ENCODE data around the gene NT5DC2.

NT5DC2 gene

DNA sequence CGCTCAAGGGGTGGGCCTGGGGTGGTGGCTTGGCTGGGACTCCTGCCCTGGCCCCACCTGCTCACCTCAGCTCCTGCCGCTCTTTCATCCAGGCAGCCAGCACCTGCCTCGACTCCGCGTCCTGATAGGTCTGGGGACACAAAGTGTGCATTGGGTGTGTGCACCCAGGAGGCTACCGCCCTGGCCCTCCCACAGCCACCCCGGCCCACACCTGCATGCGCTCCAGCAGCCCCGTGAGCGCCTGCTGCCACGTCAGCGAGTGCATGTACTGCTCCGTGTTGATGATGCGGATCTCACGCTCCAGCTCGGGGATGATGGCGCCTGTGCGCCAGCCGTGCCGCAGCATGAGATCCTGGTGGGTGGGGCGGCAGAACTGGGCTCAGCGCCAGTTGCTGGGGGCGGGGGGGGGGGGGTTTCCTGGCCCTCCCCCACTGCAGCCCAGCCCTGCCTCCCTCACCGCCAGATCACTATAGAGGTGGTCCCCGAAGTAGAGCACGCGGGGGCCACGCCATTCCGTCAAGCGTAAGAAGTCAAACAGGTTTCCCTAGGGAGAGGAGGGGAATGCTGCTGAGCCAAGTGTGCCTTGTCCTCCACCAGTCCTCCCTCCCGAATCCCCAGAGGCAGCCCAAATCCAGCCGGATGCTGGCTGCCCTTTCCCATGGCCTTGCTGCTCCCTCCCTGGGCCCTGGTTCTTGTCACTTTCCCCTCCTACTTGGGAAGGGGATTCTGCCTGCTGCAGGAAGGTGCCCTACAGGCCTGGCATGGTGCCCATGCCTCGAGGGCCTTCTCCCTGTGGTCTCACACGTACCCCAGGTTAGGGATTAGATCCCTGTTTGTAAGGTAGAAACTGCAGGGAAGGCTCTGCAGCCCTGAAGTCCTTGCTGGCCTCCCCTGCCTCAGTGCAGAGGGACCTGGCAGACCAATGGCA, 8.6 kb downstream of the NT5DC2 start:
- no peak for DNase-seq (ENCODE audit: low read depth)

DNA sequence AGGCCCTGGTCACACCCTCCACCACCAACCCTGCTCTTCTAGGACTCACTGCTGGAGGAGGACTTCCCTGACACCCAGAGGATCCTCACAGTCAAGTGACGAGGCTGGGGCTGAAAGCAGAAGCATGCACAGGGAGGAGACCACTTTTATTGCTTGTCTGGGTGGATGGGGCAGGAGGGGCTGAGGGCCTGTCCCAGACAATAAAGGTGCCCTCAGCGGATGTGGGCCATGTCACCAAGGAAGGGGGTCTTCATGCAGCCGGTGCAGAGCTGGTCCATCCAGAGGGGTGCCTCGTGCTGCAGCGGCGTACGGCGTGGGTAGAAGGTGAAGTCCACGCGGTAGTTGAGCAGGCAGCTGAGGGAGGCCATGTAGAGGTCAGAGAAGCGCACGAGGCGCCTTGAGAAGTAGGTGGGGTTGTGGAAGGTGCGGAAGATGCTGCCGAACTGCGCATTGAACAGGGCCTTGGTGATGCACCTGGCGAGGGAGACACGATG, 9.4 kb downstream of the NT5DC2 start:
- DNase-seq (ENCODE audit: low read depth), result no peak

DNA sequence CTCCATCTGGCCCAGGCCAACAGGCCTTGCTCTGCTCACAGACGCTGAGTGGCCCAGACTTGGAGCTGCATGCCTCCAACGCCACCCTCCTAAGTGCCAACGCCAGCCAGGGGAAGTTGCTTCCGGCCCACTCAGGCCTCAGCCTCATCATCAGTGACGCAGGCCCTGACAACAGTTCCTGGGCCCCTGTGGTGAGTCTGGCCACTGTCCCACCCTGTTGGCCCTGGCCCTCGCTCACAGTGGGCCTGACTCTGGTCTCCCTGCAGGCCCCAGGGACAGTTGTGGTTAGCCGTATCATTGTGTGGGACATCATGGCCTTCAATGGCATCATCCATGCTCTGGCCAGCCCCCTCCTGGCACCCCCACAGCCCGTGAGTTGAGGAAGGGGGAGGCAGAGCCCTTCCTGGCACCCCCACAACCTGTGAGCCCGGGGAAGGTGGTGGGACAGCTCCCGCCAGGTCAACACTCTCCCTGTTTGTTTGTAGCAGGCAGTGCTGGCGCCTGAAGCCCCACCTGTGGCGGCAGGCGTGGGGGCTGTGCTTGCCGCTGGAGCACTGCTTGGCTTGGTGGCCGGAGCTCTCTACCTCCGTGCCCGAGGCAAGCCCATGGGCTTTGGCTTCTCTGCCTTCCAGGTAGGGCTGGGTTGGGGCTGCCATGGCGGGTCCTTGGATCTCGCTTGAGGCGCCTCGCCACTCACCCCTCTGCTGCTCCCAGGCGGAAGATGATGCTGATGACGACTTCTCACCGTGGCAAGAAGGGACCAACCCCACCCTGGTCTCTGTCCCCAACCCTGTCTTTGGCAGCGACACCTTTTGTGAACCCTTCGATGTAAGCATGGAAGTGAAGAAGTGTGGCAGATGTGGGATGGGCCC, 10.0 kb downstream of the NT5DC2 start:
- no peak for DNase-seq (ENCODE audit: low read depth)

GRCh38 chr3:52522651-52523251, 10.9 kb downstream of the NT5DC2 start:
- no peak for DNase-seq (ENCODE audit: low read depth)

DNA sequence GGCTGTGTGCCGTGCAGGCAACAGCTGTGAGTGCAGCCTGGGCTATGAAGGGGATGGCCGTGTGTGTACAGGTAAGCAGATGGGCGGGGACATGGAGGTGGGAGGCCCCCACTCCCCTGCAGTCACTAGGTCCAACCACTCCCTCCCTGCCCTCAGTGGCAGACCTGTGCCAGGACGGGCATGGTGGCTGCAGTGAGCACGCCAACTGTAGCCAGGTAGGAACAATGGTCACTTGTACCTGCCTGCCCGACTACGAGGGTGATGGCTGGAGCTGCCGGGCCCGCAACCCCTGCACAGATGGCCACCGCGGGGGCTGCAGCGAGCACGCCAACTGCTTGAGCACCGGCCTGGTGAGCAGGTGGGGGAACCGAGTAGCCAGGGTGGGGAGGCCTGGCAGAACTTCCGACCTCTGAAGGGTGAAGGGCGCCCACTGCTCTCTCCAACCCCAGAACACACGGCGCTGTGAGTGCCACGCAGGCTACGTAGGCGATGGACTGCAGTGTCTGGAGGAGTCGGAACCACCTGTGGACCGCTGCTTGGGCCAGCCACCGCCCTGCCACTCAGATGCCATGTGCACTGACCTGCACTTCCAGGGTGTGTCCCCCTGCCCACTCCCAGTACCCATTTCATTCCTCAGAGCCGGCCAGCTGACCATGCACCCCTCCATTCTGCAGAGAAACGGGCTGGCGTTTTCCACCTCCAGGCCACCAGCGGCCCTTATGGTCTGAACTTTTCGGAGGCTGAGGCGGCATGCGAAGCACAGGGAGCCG, 11.6 kb downstream of the NT5DC2 start:
- DNase-seq (ENCODE audit: low read depth), result no peak

DNA sequence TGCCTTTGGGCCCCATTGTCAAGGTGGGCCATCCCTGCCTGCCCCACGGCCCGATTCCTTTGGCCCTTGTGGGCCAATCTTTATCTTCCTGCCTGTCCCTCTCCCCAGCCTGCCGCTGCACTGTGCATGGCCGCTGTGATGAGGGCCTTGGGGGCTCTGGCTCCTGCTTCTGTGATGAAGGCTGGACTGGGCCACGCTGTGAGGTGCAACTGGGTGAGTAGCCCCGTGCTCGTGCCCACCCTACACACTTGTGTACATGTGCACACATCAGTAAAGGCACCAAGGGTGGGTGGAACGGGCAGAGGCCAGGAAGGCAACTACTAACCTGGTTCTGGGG, 12.2 kb downstream of the NT5DC2 start:
- DNase-seq (ENCODE audit: low read depth), result no peak

DNA sequence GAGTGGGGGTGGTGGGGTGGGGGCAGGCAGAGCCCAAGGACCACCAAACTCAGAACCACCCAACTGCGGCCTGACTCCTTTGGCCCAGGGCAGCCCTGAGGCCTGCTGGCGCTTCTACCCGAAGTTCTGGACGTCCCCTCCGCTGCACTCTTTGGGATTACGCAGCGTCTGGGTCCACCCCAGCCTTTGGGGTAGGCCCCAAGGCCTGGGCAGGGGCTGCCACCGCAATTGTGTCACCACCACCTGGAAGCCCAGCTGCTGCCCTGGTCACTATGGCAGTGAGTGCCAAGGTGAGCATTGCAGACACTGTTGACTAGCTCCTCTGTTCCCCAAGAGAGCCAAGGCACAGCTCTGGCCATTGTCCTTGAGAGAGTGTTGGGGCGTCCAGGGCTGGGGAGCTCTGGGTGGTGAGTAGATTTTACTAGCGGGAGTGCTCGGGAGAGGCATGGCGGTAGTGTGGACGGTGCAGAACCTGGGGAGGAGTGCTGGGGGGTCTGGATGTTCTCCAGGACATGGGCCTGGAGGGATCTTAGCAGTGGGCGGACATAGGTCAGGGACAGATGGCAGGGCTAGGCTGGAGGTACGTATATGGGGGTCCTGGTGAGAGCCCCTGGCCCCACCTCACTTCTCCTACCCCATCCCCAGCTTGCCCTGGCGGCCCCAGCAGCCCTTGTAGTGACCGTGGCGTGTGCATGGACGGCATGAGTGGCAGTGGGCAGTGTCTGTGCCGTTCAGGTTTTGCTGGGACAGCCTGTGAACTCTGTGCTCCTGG, 12.8 kb downstream of the NT5DC2 start:
- no peak for DNase-seq (ENCODE audit: low read depth)

DNA sequence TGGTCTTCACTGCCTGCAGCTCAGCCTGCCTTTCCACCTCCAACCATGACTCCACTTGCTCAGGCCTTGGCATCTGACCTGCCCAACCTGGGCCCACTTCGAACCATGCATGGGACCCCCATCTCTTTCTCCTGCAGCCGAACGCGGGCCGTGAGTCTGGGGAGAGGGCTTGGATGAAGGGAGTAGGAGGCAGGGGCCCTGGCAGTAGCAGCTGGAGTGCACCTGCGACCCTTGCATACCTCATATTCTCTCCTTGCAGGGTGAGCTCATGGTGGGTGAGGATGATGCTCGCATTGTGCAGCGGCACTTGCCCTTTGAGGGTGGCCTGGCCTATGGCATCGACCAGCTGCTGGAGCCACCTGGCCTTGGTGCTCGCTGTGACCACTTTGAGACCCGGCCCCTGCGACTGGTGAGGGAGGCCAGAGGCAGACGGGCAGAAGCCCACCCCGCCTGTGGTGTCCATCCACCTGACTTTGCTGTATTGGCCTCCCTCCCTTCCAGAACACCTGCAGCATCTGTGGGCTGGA, 13.5 kb downstream of the NT5DC2 start:
- no peak for DNase-seq (ENCODE audit: low read depth)

- no peak for DNase-seq (ENCODE audit: low read depth)
These were observed 14.1 kb downstream of the NT5DC2 start for GRCh38 chr3:52519445-52520140.

DNA sequence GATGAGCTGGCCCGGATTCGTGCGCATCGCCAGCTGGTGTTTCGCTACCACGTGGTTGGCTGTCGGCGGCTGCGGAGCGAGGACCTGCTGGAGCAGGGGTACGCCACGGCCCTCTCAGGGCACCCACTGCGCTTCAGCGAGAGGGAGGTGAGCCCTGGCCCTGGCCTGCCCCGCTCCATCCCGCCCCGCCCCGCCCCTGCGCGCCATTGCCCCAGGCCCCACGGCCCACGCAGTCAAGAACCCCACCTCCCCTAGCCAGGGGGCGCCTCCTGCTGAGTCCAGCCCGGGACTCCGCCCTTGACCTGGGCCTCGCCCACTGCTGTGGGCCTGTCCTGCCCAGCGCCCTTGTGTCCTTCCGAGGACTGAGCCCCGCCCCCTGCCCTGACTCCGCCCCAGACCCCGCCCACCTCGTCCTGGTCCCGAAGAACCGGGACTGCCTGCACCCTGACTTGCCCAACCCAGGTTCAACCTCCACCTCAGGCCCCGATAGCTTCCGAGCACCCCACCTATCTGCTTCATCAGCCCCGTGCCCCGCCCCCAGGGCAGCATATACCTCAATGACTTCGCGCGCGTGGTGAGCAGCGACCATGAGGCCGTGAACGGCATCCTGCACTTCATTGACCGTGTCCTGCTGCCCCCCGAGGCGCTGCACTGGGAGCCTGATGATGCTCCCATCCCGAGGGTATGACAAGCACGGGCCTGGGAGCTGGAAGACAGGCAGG, 14.8 kb downstream of the NT5DC2 start:
- no peak for DNase-seq (ENCODE audit: low read depth)

GRCh38 chr3:52517796-52518722, 15.6 kb downstream of the NT5DC2 start:
- DNase-seq (ENCODE audit: low read depth), result no peak

- no peak for DNase-seq (ENCODE audit: low read depth)
These were observed 17.0 kb downstream of the NT5DC2 start for GRCh38 chr3:52516509-52517195.

- DNase-seq (ENCODE audit: low read depth), result no peak
These were observed 18.5 kb downstream of the NT5DC2 start for GRCh38 chr3:52515192-52515591.

DNA sequence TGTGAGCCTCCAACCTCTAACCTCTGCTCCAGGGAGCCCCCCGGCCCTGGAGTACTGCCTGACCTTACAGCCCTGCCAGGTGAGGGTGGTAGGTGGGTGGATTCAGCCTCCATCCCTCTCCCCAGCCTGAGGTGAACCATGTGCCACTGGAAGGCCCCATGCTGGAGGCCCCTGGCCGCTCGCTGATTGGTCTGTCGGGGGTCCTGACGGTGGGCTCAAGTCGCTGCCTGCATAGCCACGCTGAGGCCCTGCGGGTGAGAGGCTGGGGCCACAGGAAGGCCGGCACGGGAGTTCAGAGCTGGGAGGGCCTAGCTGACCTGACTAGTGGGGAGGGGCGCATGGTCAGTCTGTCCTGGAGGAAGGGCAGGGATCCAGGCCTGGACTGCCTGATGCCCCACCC, 19.1 kb downstream of the NT5DC2 start:
- no peak for DNase-seq (ENCODE audit: low read depth)

- DNase-seq (ENCODE audit: low read depth), result no peak
These were observed 20.4 kb downstream of the NT5DC2 start for GRCh38 chr3:52513281-52513680.

- no peak for DNase-seq (ENCODE audit: low read depth)
These were observed 20.9 kb downstream of the NT5DC2 start for GRCh38 chr3:52512727-52513126.

- no peak for DNase-seq (ENCODE audit: low read depth)
These were observed 21.6 kb downstream of the NT5DC2 start for GRCh38 chr3:52512105-52512504.

DNA sequence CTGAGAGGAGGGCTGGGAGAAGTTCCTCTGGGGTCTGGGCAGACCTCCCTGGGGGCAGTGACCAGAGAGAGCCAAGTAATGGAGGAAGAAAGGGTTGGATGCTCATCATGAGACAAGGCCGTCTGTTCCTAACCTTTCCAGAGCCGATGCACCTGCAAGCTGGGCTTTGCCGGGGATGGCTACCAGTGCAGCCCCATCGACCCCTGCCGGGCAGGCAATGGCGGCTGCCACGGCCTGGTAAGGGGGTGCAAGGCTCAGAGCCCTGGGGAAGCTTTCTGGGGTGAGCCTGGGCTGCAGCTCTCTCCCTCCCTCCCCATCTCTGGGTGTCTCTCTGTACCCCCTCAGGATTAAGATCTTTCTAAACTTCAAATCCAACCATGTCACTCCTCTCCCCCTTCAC, 22.1 kb downstream of the NT5DC2 start:
- no peak for DNase-seq (ENCODE audit: low read depth)

All from non-pigmented ciliary epithelial cell (primary cell).